HG02763 (cell line): ENCODE results near the gene C1orf105.

ENCODE experiments used
- ATAC-seq: cut with Tn5 transposase; IDR thresholded peaks from one replicate; pipeline ENCODE4 v1.9.1; 2021; ENCODE audit warnings: mild to moderate bottlenecking, moderate library complexity; ENCODE audit not compliant: unreplicated experiment

Gene C1orf105

GRCh38 chr1:172455451-172455850 lies 35.0 kb downstream of the C1orf105 start:
- no peak for ATAC-seq

- no peak for ATAC-seq
Measured at GRCh38 chr1:172456344-172456769, 35.9 kb downstream of the C1orf105 start.

GRCh38 chr1:172457479-172458130 lies 37.1 kb downstream of the C1orf105 start:
- no peak for ATAC-seq

GRCh38 chr1:172460177-172460576 lies 39.7 kb downstream of the C1orf105 start:
- no peak for ATAC-seq

GRCh38 chr1:172460887-172461315 lies 40.4 kb downstream of the C1orf105 start:
- no peak for ATAC-seq

GRCh38 chr1:172465617-172466016 lies 45.1 kb downstream of the C1orf105 start:
- ATAC-seq, result no peak

- no peak for ATAC-seq
Measured at GRCh38 chr1:172466795-172467407, 46.4 kb downstream of the C1orf105 start.

- ATAC-seq, result no peak
Measured at GRCh38 chr1:172467446-172467845, 47.0 kb downstream of the C1orf105 start.

GRCh38 chr1:172468296-172468695 lies 47.8 kb downstream of the C1orf105 start:
- ATAC-seq, result no peak

- ATAC-seq, result no peak
Measured at GRCh38 chr1:172469717-172470116, 49.2 kb downstream of the C1orf105 start.

- ATAC-seq, result no peak
Measured at GRCh38 chr1:172470149-172470548, 49.7 kb downstream of the C1orf105 start.

- no peak for ATAC-seq
Measured at GRCh38 chr1:172471666-172472065, 51.2 kb downstream of the C1orf105 start.

GRCh38 chr1:172472495-172472894 lies 52.0 kb downstream of the C1orf105 start:
- ATAC-seq, result no peak

GRCh38 chr1:172473302-172473701 lies 52.8 kb downstream of the C1orf105 start:
- no peak for ATAC-seq

- ATAC-seq, result no peak
Measured at GRCh38 chr1:172473842-172474241, 53.4 kb downstream of the C1orf105 start.

- no peak for ATAC-seq
Measured at GRCh38 chr1:172476218-172476811, 55.8 kb downstream of the C1orf105 start.

- ATAC-seq, result no peak
Measured at GRCh38 chr1:172477216-172477615, 56.7 kb downstream of the C1orf105 start.

GRCh38 chr1:172477741-172478140 lies 57.3 kb downstream of the C1orf105 start:
- no peak for ATAC-seq

GRCh38 chr1:172478485-172478884 lies 58.0 kb downstream of the C1orf105 start:
- no peak for ATAC-seq

- ATAC-seq, result no peak
Measured at GRCh38 chr1:172480431-172480830, 59.9 kb downstream of the C1orf105 start.

- ATAC-seq, result no peak
Measured at GRCh38 chr1:172482044-172482443, 61.6 kb downstream of the C1orf105 start.

GRCh38 chr1:172483448-172483847 lies 63.0 kb downstream of the C1orf105 start:
- no peak for ATAC-seq
